B cell (primary cell): ENCODE data around the gene RUVBL2. TPM values are rescaled to one million over a fixed set of nuclear protein-coding genes. Genes with fewer than 3 reads are reported as not detected.
A peak's percentile ranks its signal among the peaks of the same experiment; 100 is the strongest.

Source experiments
- ATAC-seq: fragments of 200-7000 bp; cut with Tn5 transposase; one replicate; pipeline ENCODE4 v1.10.0; 2021; ENCODE audit warnings: low read depth, mild to moderate bottlenecking, moderate number of reproducible peaks, moderate library complexity
- CTCF ChIA-PET: fragments of 350-600 bp; sonication (Branson Sonifier 250); formaldehyde crosslinking; loops from one replicate; lab custom pipeline; 2021; ENCODE audit warnings: antibody characterized with exemption, inconsistent platforms; lab: Charles Lee
- POLR2A ChIA-PET: fragments of 350-600 bp; sonication (Branson Sonifier 250); formaldehyde crosslinking; loops from one replicate; lab custom pipeline; 2021; ENCODE audit warnings: antibody characterized with exemption; lab: Charles Lee
- DNase-seq: peaks from one replicate; pipeline ENCODE4 v3.0.0; 2013
- H2AFZ ChIP-seq: 2 replicates; pipeline ENCODE4 v1.6.1; 2012; ENCODE audit warnings: mild to moderate bottlenecking, low read depth, low read length; ENCODE audit not compliant: insufficient read depth, poor library complexity, severe bottlenecking
- H3K27ac ChIP-seq, 2 donors: 1 replicate in 1 of 2; 2 replicates in 1 of 2; pipeline ENCODE4 v1.5.1; 2012 to 2013; ENCODE audit warnings: low read length in 2 of 2, mild to moderate bottlenecking in 2 of 2, moderate library complexity in 1 of 2
- H3K27me3 ChIP-seq, 4 experiments: fragments of 200-600 bp in 1 of 4; sonication (generic) in 1 of 4; replicated peaks in 1 of 4; 1 replicate in 2 of 4; 2 replicates in 2 of 4; pipeline versions ENCODE4 v1.6.1 to v1.7.0; 2013 to 2016; ENCODE audit warnings: low read length in 3 of 4, mild to moderate bottlenecking in 2 of 4, mixed read lengths in 1 of 4, moderate library complexity in 1 of 4; ENCODE audit not compliant: insufficient read depth in 4 of 4, control insufficient read depth in 3 of 4; ENCODE audit errors: control extremely low read depth in 1 of 4
- H3K36me3 ChIP-seq, 2 experiments: replicated peaks in 1 of 2; 1 replicate in 1 of 2; 2 replicates in 1 of 2; pipeline versions ENCODE4 v1.6.1 to v1.7.1; 2013; ENCODE audit warnings: low read length in 1 of 2; ENCODE audit not compliant: insufficient read depth in 2 of 2, control insufficient read depth in 1 of 2; ENCODE audit errors: control extremely low read depth in 1 of 2, extremely low read depth in 1 of 2
- H3K4me1 ChIP-seq, 2 donors: fragments of 200-600 bp in 1 of 2; sonication (generic) in 1 of 2; 1 replicate in 1 of 2; 2 replicates in 1 of 2; pipeline versions ENCODE4 v1.5.1 to v1.6.1; 2013 to 2017; ENCODE audit warnings: low read length in 2 of 2; ENCODE audit not compliant: control insufficient read depth in 2 of 2, insufficient read depth in 2 of 2
- H3K4me2 ChIP-seq: replicated peaks from 2 replicates; pipeline ENCODE3; 2012; ENCODE audit warnings: mild to moderate bottlenecking, low read depth, low read length; ENCODE audit not compliant: poor library complexity, severe bottlenecking
- H3K4me3 ChIP-seq, 5 experiments: fragments of 200-600 bp in 1 of 5; sonication (generic) in 1 of 5; 1 replicate in 3 of 5; 2 replicates in 2 of 5; pipeline versions ENCODE4 v1.5.1 to v1.7.0; 2011 to 2016; ENCODE audit warnings: low read length in 4 of 5, mild to moderate bottlenecking in 4 of 5, low read depth in 2 of 5, control low read depth in 1 of 5, moderate library complexity in 1 of 5; ENCODE audit not compliant: insufficient read depth in 1 of 5; ENCODE audit errors: control extremely low read depth in 1 of 5, extremely low read depth in 1 of 5
- H3K79me2 ChIP-seq: fragments of 200-600 bp; sonication (generic); one replicate; pipeline ENCODE4 v1.6.0; 2016; ENCODE audit warnings: low read length; ENCODE audit not compliant: control insufficient read depth, insufficient read depth
- H3K9ac ChIP-seq: fragments of 200-600 bp; sonication (generic); 2 replicates; pipeline ENCODE4 v1.6.1; 2017; ENCODE audit warnings: mild to moderate bottlenecking, low read length, moderate library complexity
- H3K9me3 ChIP-seq, 3 donors: one replicate each; pipeline versions ENCODE4 v1.6.1 to v1.7.1; 2013; ENCODE audit warnings: low read length in 2 of 3; ENCODE audit not compliant: control insufficient read depth in 2 of 3, insufficient read depth in 1 of 3; ENCODE audit errors: control extremely low read depth in 1 of 3
- H4K20me1 ChIP-seq: 2 replicates; pipeline ENCODE4 v1.6.0; 2012; ENCODE audit warnings: mild to moderate bottlenecking, low read length; ENCODE audit not compliant: insufficient read depth, control insufficient read depth, poor library complexity, severe bottlenecking
- H3K27ac Mint-ChIP-seq: one replicate; pipeline ENCODE4 v1.8.0; 2021; ENCODE audit warnings: mixed read lengths
- H3K27me3 Mint-ChIP-seq: one replicate; pipeline ENCODE4 v1.8.0; 2021; ENCODE audit warnings: mixed read lengths
- H3K4me1 Mint-ChIP-seq: one replicate; pipeline ENCODE4 v1.8.0; 2021; ENCODE audit warnings: mixed read lengths
- H3K4me3 Mint-ChIP-seq: one replicate; pipeline ENCODE4 v1.8.0; 2021; ENCODE audit warnings: mixed read lengths
- H3K9me3 Mint-ChIP-seq: one replicate; pipeline ENCODE4 v1.8.0; 2022; ENCODE audit warnings: mixed read lengths; ENCODE audit not compliant: insufficient read depth
- CTCF ChIP-seq: fragments of 200-600 bp; IDR thresholded peaks from one replicate; pipeline ENCODE4 v1.8.0; 2022; ENCODE audit warnings: antibody characterized with exemption, mild to moderate bottlenecking
- EZH2 ChIP-seq: IDR thresholded peaks from 2 replicates; pipeline ENCODE4 v1.6.1; 2012; ENCODE audit warnings: borderline replicate concordance, low read depth, mild to moderate bottlenecking, moderate library complexity, low read length; ENCODE audit not compliant: insufficient read depth, poor library complexity, severe bottlenecking
- WGBS: methylation state at CpG from one replicate; pipeline ENCODE4 v1.1.5; 2013; ENCODE audit warnings: missing lambda C conversion rate; ENCODE audit not compliant: insufficient coverage; 5-methylcytosine and 5-hydroxymethylcytosine counted together
- intact Hi-C: fragments of 100-400 bp; cut with micrococcal nuclease; formaldehyde crosslinking; loops from one replicate; pipeline ENCODE4 v1.10.0; 2022
- polyA plus RNA-seq: library from polyadenylated mRNA; depleted of rRNA; stranded (reverse); fragments of >200 nt; gene quantifications from 2 replicates; pipeline ENCODE4 v1.2.3, GENCODE V29; 2012
- total RNA-seq, 2 donors: library from RNA; stranded (reverse); fragments of 120-200 nt in 1 of 2; gene quantifications; 1 replicate in 1 of 2; 2 replicates in 1 of 2; pipeline versions ENCODE4 v1.2.3 to v1.2.4, GENCODE V29; 2013 to 2022

RUVBL2 gene
- total and polyA plus RNA-seq, 2 donors (not counting 1 experiment from before 2014, with no cell fraction given): 36.1 to 57.4 TPM

GRCh38 chr19:49014870-49015255 is 21.2 kb downstream of the RUVBL2 start:
- Histone ChIP-seq H3K9ac (no peak overlapping the region), H3K4me3 (no peak overlapping the region), H3K36me3 (peaks cover 0 to 26% of the 10 kb centered on the region in 2 experiments), H3K4me1 (peaks cover 15 to 25% of the 10 kb centered on the region in 2 donors), H2AFZ (no peak overlapping the region), H3K27me3 (peaks cover 0 to 9% (median 2%) of the 10 kb centered on the region in 4 experiments), H3K27ac (no peak overlapping the region), H3K4me2 (no peak overlapping the region), H3K79me2 (no peaks in the 10 kb centered on the region), H4K20me1 (no peaks in the 10 kb centered on the region), H3K9me3 (no peaks in the 10 kb centered on the region)
- ATAC-seq: no peak
- peaks cover 18% of the 10 kb centered on the region for H3K4me1 Mint-ChIP-seq
- ChIA-PET CTCF (no interaction called here), POLR2A (no interaction called here)
- H3K27ac Mint-ChIP-seq: no peak overlapping the region
- H3K27me3 Mint-ChIP-seq: no peaks in the 10 kb centered on the region
- TF ChIP-seq EZH2 (no peak), CTCF (no peak)
- H3K9me3 Mint-ChIP-seq: no peaks in the 10 kb centered on the region
- WGBS: 93% methylated on average over 18 of the region's 18 CpGs
- intact Hi-C loops: no loop called here
- no peak for DNase-seq
- no peak overlapping the region for H3K4me3 Mint-ChIP-seq

GRCh38 chr19:49016067-49016839 is 22.6 kb downstream of the RUVBL2 start:
- no peaks in the 10 kb centered on the region for H4K20me1 ChIP-seq
- DNase-seq (peak; percentile 11), ATAC-seq (no peak)
- H3K9ac ChIP-seq: no peak overlapping the region
- no peak overlapping the region for H3K27ac Mint-ChIP-seq
- H3K4me3 ChIP-seq: no peak overlapping the region
- 98% methylated on average over 15 of the region's 29 CpGs for WGBS
- peaks cover 24 to 38% of the 10 kb centered on the region in 2 donors for H3K4me1 ChIP-seq
- H2AFZ ChIP-seq: no peak overlapping the region
- no peaks in the 10 kb centered on the region for H3K9me3 ChIP-seq
- peak overlapping the region; percentile 39 for H3K4me3 Mint-ChIP-seq
- no peaks in the 10 kb centered on the region for H3K9me3 Mint-ChIP-seq
- H3K36me3 ChIP-seq: peaks cover 0 to 15% of the 10 kb centered on the region in 2 experiments
- ChIA-PET CTCF (no interaction called here), POLR2A (no interaction called here)
- H3K4me2 ChIP-seq: no peak overlapping the region
- H3K27me3 ChIP-seq: peaks cover 0 to 9% (median 2%) of the 10 kb centered on the region in 4 experiments
- no peak for TF ChIP-seq EZH2
- no peaks in the 10 kb centered on the region for H3K79me2 ChIP-seq
- intact Hi-C loops: no loop called here
- H3K27me3 Mint-ChIP-seq: no peaks in the 10 kb centered on the region
- H3K4me1 Mint-ChIP-seq: peaks cover 31% of the 10 kb centered on the region
- no peak overlapping the region for H3K27ac ChIP-seq
